Liver (tissue), 9 donors: ENCODE measurements around the gene ALDH1L1. TPM values are rescaled to one million over a fixed set of nuclear protein-coding genes. Genes with fewer than 3 reads are reported as not detected.

ENCODE experiments used
- DNase-seq: peaks from one replicate; pipeline ENCODE4 v3.0.0-alpha.2; 2017; ENCODE audit warnings: low spot score
- H3K27ac ChIP-seq, 2 donors: one replicate each; pipeline ENCODE4 v1.7.0; 2013; ENCODE audit warnings: inconsistent platforms in 2 of 2, low read length in 2 of 2, control low read depth in 1 of 2, low read depth in 1 of 2, mild to moderate bottlenecking in 1 of 2
- H3K27me3 ChIP-seq, 4 donors: one replicate each; pipeline versions ENCODE4 v1.6.1 to v1.7.0; 2013; ENCODE audit warnings: low read length in 3 of 4, inconsistent platforms in 1 of 4, mild to moderate bottlenecking in 1 of 4, moderate library complexity in 1 of 4; ENCODE audit not compliant: control insufficient read depth in 4 of 4, insufficient read depth in 4 of 4
- H3K36me3 ChIP-seq, 4 donors: one replicate each; pipeline versions ENCODE4 v1.6.1 to v1.7.0; 2013; ENCODE audit warnings: low read length in 3 of 4, mild to moderate bottlenecking in 3 of 4, low read depth in 1 of 4, moderate library complexity in 1 of 4; ENCODE audit not compliant: control insufficient read depth in 4 of 4, insufficient read depth in 3 of 4
- H3K4me1 ChIP-seq, 4 donors: one replicate each; pipeline versions ENCODE4 v1.6.1 to v1.7.0; 2013; ENCODE audit warnings: low read length in 3 of 4, mild to moderate bottlenecking in 3 of 4, moderate library complexity in 1 of 4; ENCODE audit not compliant: control insufficient read depth in 4 of 4, insufficient read depth in 4 of 4
- H3K4me3 ChIP-seq, 3 donors: one replicate each; pipeline versions ENCODE4 v1.6.1 to v1.7.0; 2013; ENCODE audit warnings: low read length in 3 of 3, control low read depth in 1 of 3, low read depth in 1 of 3, mild to moderate bottlenecking in 1 of 3
- H3K9ac ChIP-seq, 2 donors: one replicate each; pipeline ENCODE4 v1.7.0; 2013; ENCODE audit warnings: low read length in 2 of 2, mild to moderate bottlenecking in 2 of 2, moderate library complexity in 2 of 2, control low read depth in 1 of 2, low read depth in 1 of 2
- H3K9me3 ChIP-seq, 4 donors: one replicate each; pipeline versions ENCODE4 v1.6.1 to v1.7.0; 2013; ENCODE audit warnings: low read length in 3 of 4; ENCODE audit not compliant: control insufficient read depth in 4 of 4
- EGR1 ChIP-seq, 2 donors: IDR thresholded peaks; 2 replicates each; pipeline ENCODE4 v1.6.1; 2016 to 2018; ENCODE audit warnings: antibody characterized with exemption in 2 of 2, low read depth in 2 of 2
- GABPA ChIP-seq, 2 donors: IDR thresholded peaks in 1 of 2; conservative IDR thresholded peaks in 1 of 2; 2 replicates each; pipeline ENCODE4 v1.6.1; 2016; ENCODE audit warnings: antibody characterized with exemption in 2 of 2, mild to moderate bottlenecking in 1 of 2, moderate library complexity in 1 of 2
- HNF4G ChIP-seq: IDR thresholded peaks from 2 replicates; pipeline ENCODE4 v1.6.1; 2016; ENCODE audit warnings: antibody characterized with exemption
- NR2F2 ChIP-seq: IDR thresholded peaks from 2 replicates; pipeline ENCODE4 v1.6.1; 2016; ENCODE audit warnings: antibody characterized with exemption
- RAD21 ChIP-seq, 2 donors: IDR thresholded peaks; 2 replicates each; pipeline ENCODE4 v1.6.1; 2016; ENCODE audit warnings: antibody characterized with exemption in 2 of 2, mild to moderate bottlenecking in 2 of 2
- REST ChIP-seq: IDR thresholded peaks from 2 replicates; pipeline ENCODE4 v1.6.1; 2016; ENCODE audit warnings: antibody characterized with exemption, mild to moderate bottlenecking
- RXRA ChIP-seq, 2 donors: IDR thresholded peaks; 2 replicates each; pipeline ENCODE4 v1.6.1; 2017 to 2018; ENCODE audit warnings: antibody characterized with exemption in 2 of 2, mild to moderate bottlenecking in 1 of 2
- SP1 ChIP-seq: IDR thresholded peaks from 2 replicates; pipeline ENCODE4 v1.6.1; 2018; ENCODE audit warnings: antibody characterized with exemption, mild to moderate bottlenecking
- TAF1 ChIP-seq: conservative IDR thresholded peaks from 2 replicates; pipeline ENCODE4 v1.6.1; 2016; ENCODE audit warnings: antibody characterized with exemption, mild to moderate bottlenecking
- YY1 ChIP-seq: IDR thresholded peaks from 2 replicates; pipeline ENCODE4 v1.6.1; 2016; ENCODE audit warnings: antibody characterized with exemption, mild to moderate bottlenecking
- ZBTB33 ChIP-seq: IDR thresholded peaks from 2 replicates; pipeline ENCODE4 v1.6.1; 2016; ENCODE audit warnings: antibody characterized with exemption
- WGBS: extraction: QIAGEN DNeasy Blood & Tissue Kit; methylation state at CpG from one replicate; pipeline ENCODE4 v1.1.7; 2013; 5-methylcytosine and 5-hydroxymethylcytosine counted together
- polyA plus RNA-seq, 2 donors: library from polyadenylated mRNA; stranded (reverse) in 1 of 2; unstranded in 1 of 2; fragments of 200-250 nt in 1 of 2; fragments of >200 nt in 1 of 2; fragmentation: Nextera tagmentation in 1 of 2; extraction: Ambion mirVana in 1 of 2; gene quantifications; one replicate each; pipeline versions ENCODE4 v1.2.1 to v1.2.3, GENCODE V29; 2013 to 2015
- total RNA-seq, 2 donors: library from RNA; depleted of rRNA; stranded (reverse); fragments of >200 nt; gene quantifications; one replicate each; pipeline ENCODE4 v1.2.3, GENCODE V29; 2014
- TF ChIP-seq, protein P1 (sequence below): IDR thresholded peaks from 2 replicates; pipeline ENCODE4 v1.6.1; 2016; ENCODE audit warnings: antibody characterized with exemption
- donor health status: healthy.
- donor health status: healthy.
- donor health status: healthy.
- donor health status: healthy.
- donor health status: healthy.

The ALDH1L1 gene
- total and polyA plus RNA-seq, 4 donors: 46.7 to 234 (median 147) TPM

DNA sequence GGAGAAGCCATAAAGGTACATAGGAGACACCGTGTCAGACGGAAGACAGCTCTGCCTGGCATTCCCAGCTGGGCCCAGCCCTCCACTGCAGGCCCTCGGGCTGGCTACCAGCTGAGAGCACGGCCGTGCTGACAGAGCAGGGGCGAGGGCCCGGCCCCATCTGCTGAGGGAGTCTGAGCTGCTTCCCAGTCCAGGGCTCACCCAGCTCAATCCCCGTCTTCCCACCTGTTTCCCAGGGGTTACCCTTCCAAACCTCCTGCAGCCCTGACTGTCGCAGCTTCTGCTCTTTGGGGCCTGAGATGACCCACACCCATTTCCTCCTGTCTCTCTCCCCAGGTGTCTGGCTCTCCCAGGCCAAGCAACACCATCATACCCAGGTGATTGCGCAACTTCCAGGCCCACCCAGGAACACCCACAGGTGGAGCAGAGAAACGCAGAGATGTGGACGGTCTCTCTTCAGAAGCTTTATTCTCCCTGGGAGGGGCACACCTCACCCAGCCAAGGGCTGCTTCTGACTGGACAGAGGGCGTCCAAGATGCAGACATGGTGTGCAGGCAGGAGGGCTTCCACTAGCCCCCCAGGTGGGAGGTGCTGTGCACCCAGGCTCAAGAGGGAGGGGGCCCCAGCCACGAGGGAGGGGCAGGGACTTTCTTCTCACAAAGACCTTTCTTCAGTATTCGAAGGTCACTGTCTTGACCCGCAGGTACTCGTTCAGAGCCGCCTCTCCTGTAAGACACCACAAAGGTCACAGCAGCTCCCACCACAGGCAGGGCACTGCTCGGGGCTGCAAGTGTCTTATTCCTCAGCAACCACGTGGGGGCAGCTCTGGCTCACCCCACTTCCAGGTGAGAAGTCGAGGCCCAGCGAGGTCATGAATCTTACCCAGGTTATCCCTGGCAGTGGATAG lies 77.0 kb downstream of the ALDH1L1 start:
- TF ChIP-seq HNF4G (no peak), YY1 (no peak), RAD21 (IDR thresholded peaks at IDR 0.05) (no peak), TAF1 (no peak), NR2F2 (no peak), SP1 (no peak)
- TF ChIP-seq, protein P1, sequence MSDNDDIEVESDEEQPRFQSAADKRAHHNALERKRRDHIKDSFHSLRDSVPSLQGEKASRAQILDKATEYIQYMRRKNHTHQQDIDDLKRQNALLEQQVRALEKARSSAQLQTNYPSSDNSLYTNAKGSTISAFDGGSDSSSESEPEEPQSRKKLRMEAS: no peak
- Histone ChIP-seq H3K9me3 (no peaks in the 10 kb centered on the region), H3K4me1 (no peaks in the 10 kb centered on the region), H3K4me3 (no peak overlapping the region), H3K9ac (no peak overlapping the region), H3K36me3 (peaks cover 17 to 68% (median 47%) of the 10 kb centered on the region in 4 donors), H3K27ac (no peak overlapping the region), H3K27me3 (no peaks in the 10 kb centered on the region)
- no peak for DNase-seq
- 89% methylated on average over 22 of the region's 22 CpGs for WGBS

- no peak overlapping the region for H3K9ac ChIP-seq
- H3K27ac ChIP-seq: no peak overlapping the region
- no peaks in the 10 kb centered on the region for H3K4me1 ChIP-seq
- no peak for TF ChIP-seq NR2F2
- no peak for TF ChIP-seq ZBTB33
- no peak for TF ChIP-seq GABPA (IDR thresholded peaks at IDR 0.05 in 1 of 2, conservative IDR thresholded peaks at IDR 0.05 in 1 of 2)
- TF ChIP-seq REST: no peak
- TF ChIP-seq RXRA (IDR thresholded peaks at IDR 0.05): no peak
- no peak for TF ChIP-seq YY1
- no peak for TF ChIP-seq HNF4G
- TF ChIP-seq, protein P1: no peak
- TF ChIP-seq EGR1 (IDR thresholded peaks at IDR 0.05; ENCODE audit: low read depth in 2 of 2): no peak
- peaks cover 15 to 62% (median 40%) of the 10 kb centered on the region in 4 donors for H3K36me3 ChIP-seq
- H3K27me3 ChIP-seq: no peaks in the 10 kb centered on the region
- H3K4me3 ChIP-seq: no peak overlapping the region
- DNase-seq: no peak
- H3K9me3 ChIP-seq: no peaks in the 10 kb centered on the region
- 76% methylated on average over 5 of the region's 5 CpGs for WGBS
These were observed 77.8 kb downstream of the ALDH1L1 start for GRCh38 chr3:126102530-126102951.
